ENCODE data around the gene C19orf47. TPM values are rescaled to one million over a fixed set of nuclear protein-coding genes. Genes with fewer than 3 reads are reported as not detected.

The C19orf47 gene
- total and polyA plus RNA-seq, 8 donors, result 0.58 to 59.7 (median 8.6) TPM

- no peak overlapping the region for H3K4me3 ChIP-seq
- no peak overlapping the region for H3K27ac ChIP-seq
- peaks cover 0 to 8% (median 0%) of the 10 kb centered on the region in 4 donors for H3K4me1 ChIP-seq
- no peaks in the 10 kb centered on the region for H3K36me3 ChIP-seq
- H3K27me3 ChIP-seq, result no peaks in the 10 kb centered on the region
- TF ChIP-seq POLR2AphosphoS5 (IDR thresholded peaks at IDR 0.05) (no peak), POLR2A (IDR thresholded peaks at IDR 0.05) (no peak), EP300 (IDR thresholded peaks at IDR 0.05) (no peak), CTCF (IDR thresholded peaks at IDR 0.05) (no peak)
- WGBS, 5 donors, result 81 to 92% (median 87%) methylated on average over 6 of the region's 6 CpGs
- DNase-seq, result no peak
- H3K9me3 ChIP-seq, result no peaks in the 10 kb centered on the region
- intact Hi-C loops (cut with DNase I; ENCODE audit: low total_unique reads), result no loop called here
Observed at GRCh38 chr19:40302224-40303011, 45.8 kb downstream of the C19orf47 start.

GRCh38 chr19:40300668-40301067 lies 47.5 kb downstream of the C19orf47 start:
- no peak for TF ChIP-seq POLR2AphosphoS5 (IDR thresholded peaks at IDR 0.05)
- TF ChIP-seq CTCF (IDR thresholded peaks at IDR 0.05), result no peak
- no peak for TF ChIP-seq EP300 (IDR thresholded peaks at IDR 0.05)
- TF ChIP-seq POLR2A (IDR thresholded peaks at IDR 0.05), result no peak
- WGBS, 5 donors, result 90 to 95% (median 94%) methylated on average over 4 of the region's 4 CpGs
- no peaks in the 10 kb centered on the region for H3K36me3 ChIP-seq
- no peaks in the 10 kb centered on the region for H3K27me3 ChIP-seq
- H3K27ac ChIP-seq, result no peak overlapping the region
- no peak overlapping the region for H3K4me3 ChIP-seq
- intact Hi-C loops (cut with DNase I; ENCODE audit: low total_unique reads), result no loop called here
- no peaks in the 10 kb centered on the region for H3K9me3 ChIP-seq
- DNase-seq, result no peak
- peaks cover 0 to 7% (median 0%) of the 10 kb centered on the region in 4 donors for H3K4me1 ChIP-seq

- WGBS, 5 donors, result 48 to 58% (median 51%) methylated on average over 3 of the region's 3 CpGs
- no peak for DNase-seq
- Histone ChIP-seq H3K4me1 (no peaks in the 10 kb centered on the region), H3K4me3 (no peak overlapping the region), H3K36me3 (no peaks in the 10 kb centered on the region), H3K27me3 (no peaks in the 10 kb centered on the region), H3K9me3 (no peaks in the 10 kb centered on the region), H3K27ac (no peak overlapping the region)
- intact Hi-C loops (cut with DNase I; ENCODE audit: low total_unique reads), result no loop called here
- TF ChIP-seq POLR2AphosphoS5 (IDR thresholded peaks at IDR 0.05) (no peak), POLR2A (IDR thresholded peaks at IDR 0.05) (no peak), EP300 (IDR thresholded peaks at IDR 0.05) (no peak), CTCF (IDR thresholded peaks at IDR 0.05) (no peak)
Observed at GRCh38 chr19:40298026-40298425, 50.2 kb downstream of the C19orf47 start.

GRCh38 chr19:40294560-40294959 lies 53.6 kb downstream of the C19orf47 start:
- Histone ChIP-seq H3K36me3 (no peaks in the 10 kb centered on the region), H3K27ac (no peak overlapping the region), H3K4me1 (no peaks in the 10 kb centered on the region), H3K4me3 (no peak overlapping the region), H3K9me3 (no peaks in the 10 kb centered on the region), H3K27me3 (no peaks in the 10 kb centered on the region)
- WGBS, 5 donors, result 76 to 85% (median 79%) methylated on average over 6 of the region's 6 CpGs
- intact Hi-C loops (cut with DNase I; ENCODE audit: low total_unique reads), result no loop called here
- no peak for DNase-seq
- no peak for TF ChIP-seq EP300 (IDR thresholded peaks at IDR 0.05)
- TF ChIP-seq POLR2AphosphoS5 (IDR thresholded peaks at IDR 0.05), result no peak
- no peak for TF ChIP-seq CTCF (IDR thresholded peaks at IDR 0.05)
- TF ChIP-seq POLR2A (IDR thresholded peaks at IDR 0.05), result no peak
